Measurements from ENCODE around the gene CACHD1. TPM values are rescaled to one million over a fixed set of nuclear protein-coding genes. Genes with fewer than 3 reads are reported as not detected.

The CACHD1 gene
- total and polyA plus RNA-seq, 9 of the 15 experiments (the other 6 are each of a cell fraction or from before 2014, with no cell fraction given): 0.07 TPM; not detected in 8

DNA sequence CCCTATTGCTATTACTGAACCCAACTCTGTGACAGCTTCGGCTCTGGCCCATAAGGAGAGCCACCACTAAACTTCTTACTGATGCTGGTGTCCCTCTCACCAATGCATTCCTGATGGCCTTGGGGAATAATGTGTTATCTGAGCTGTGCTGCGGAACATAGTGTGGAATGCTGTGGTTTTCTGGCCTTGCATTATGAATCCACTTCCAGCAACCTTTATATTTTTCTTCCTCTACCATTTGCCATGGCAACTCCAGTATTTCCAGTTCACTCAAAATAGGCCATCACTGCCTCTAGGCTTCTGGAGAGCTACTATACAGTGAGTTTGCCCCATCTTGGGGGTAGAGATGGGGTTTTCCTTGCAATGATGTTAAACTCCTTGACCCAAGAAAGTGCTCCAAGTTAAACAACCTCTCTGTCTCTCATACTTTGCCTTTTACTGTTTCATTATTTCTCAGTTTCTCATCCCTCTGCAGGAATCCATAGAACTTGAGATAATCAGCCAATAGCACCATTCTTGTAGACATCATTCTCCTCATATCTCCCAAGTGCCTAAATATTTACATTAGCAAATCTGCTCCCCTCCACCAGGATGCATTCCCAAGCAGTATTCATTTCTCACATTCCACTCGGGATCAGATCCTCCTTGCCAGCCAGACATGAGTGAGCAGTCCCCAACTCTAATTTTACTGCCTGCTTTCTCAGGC lies 263.8 kb downstream of the CACHD1 start:
- Histone ChIP-seq H4K20me1 (replicated peaks; ENCODE audit: control insufficient read depth, insufficient read depth, low read length) (no peaks in the 10 kb centered on the region), H3K4me1 (replicated peaks in 1 of 2; ENCODE audit: control insufficient read depth in 2 of 2, insufficient read depth in 2 of 2, low read length in 2 of 2) (no peaks in the 10 kb centered on the region), H2AFZ (ENCODE audit: low read depth, low read length) (no peak overlapping the region), H3K4me2 (ENCODE audit: insufficient read depth, low read length) (no peak overlapping the region), H3K9ac (ENCODE audit: insufficient read depth in 1 of 2, low read depth in 2 of 2, low read length in 2 of 2) (no peak overlapping the region), H3K4me3 (no peak overlapping the region), H3K9me3 (replicated peaks; ENCODE audit: control insufficient read depth, insufficient read depth, low read depth, low read length) (no peaks in the 10 kb centered on the region), H3K36me3 (ENCODE audit: control insufficient read depth, insufficient read depth, low read length) (no peaks in the 10 kb centered on the region), H3K27ac (ENCODE audit: extremely low read depth, low read depth, low read length) (no peak overlapping the region), H3K79me2 (ENCODE audit: control insufficient read depth, insufficient read depth, low read length) (no peaks in the 10 kb centered on the region), H3K9me1 (ENCODE audit: control insufficient read depth, insufficient read depth, low read length) (no peaks in the 10 kb centered on the region), H3K27me3 (ENCODE audit: control insufficient read depth in 2 of 2, insufficient read depth in 2 of 2, low read length in 2 of 2) (peaks cover 0 to 2% of the 10 kb centered on the region in 2 experiments; a peak in 1 of 5 replicates)
- FAIRE-seq (no peak), DNase-seq (ENCODE audit: extremely low read depth in 1 of 4, low spot score in 3 of 4) (no peak), ATAC-seq (no peak)
- intact Hi-C loops (cut with micrococcal nuclease): no loop called here
- ChIA-PET POLR2A (no interaction called here), CTCF (ENCODE audit: low intra/inter-chr PET ratio) (no interaction called here)
- 2% methylated on average over 3 of the region's 3 CpGs for WGBS (ENCODE audit: insufficient coverage, low coverage, missing lambda C conversion rate)
- no TSS peak for BruUV-seq (replicated peaks)
- in situ Hi-C loops (cut with MboI): no loop called here
- TF ChIP-seq RBM22 (IDR thresholded peaks at IDR 0.05; ENCODE audit: low read depth, low read length, poor library complexity, severe bottlenecking) (no peak), POLR3G (IDR thresholded peaks at IDR 0.05; ENCODE audit: extremely low read depth, insufficient read length, insufficient replicate concordance) (no peak), KDM1A (IDR thresholded peaks at IDR 0.05) (no peak), ZNF57 (CRISPR knock-in tag; IDR thresholded peaks at IDR 0.05) (no peak), TCFL5 (CRISPR knock-in tag; conservative IDR thresholded peaks at IDR 0.05) (no peak), STAT5B (CRISPR knock-in tag; IDR thresholded peaks at IDR 0.05) (no peak), TCF7L2 (IDR thresholded peaks at IDR 0.05; ENCODE audit: low read depth, low read length) (no peak)
- TF ChIP-seq, protein P1, sequence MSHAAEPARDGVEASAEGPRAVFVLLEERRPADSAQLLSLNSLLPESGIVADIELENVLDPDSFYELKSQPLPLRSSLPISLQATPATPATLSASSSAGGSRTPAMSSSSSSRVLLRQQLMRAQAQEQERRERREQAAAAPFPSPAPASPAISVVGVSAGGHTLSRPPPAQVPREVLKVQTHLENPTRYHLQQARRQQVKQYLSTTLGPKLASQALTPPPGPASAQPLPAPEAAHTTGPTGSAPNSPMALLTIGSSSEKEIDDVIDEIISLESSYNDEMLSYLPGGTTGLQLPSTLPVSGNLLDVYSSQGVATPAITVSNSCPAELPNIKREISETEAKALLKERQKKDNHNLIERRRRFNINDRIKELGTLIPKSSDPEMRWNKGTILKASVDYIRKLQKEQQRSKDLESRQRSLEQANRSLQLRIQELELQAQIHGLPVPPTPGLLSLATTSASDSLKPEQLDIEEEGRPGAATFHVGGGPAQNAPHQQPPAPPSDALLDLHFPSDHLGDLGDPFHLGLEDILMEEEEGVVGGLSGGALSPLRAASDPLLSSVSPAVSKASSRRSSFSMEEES (CRISPR knock-in tag; IDR thresholded peaks at IDR 0.05): no peak
- TF ChIP-seq, protein P2, sequence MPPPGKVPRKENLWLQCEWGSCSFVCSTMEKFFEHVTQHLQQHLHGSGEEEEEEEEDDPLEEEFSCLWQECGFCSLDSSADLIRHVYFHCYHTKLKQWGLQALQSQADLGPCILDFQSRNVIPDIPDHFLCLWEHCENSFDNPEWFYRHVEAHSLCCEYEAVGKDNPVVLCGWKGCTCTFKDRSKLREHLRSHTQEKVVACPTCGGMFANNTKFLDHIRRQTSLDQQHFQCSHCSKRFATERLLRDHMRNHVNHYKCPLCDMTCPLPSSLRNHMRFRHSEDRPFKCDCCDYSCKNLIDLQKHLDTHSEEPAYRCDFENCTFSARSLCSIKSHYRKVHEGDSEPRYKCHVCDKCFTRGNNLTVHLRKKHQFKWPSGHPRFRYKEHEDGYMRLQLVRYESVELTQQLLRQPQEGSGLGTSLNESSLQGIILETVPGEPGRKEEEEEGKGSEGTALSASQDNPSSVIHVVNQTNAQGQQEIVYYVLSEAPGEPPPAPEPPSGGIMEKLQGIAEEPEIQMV (tag; conservative IDR thresholded peaks at IDR 0.05; ENCODE audit: low read depth): no peak
- TF ChIP-seq, protein P3, sequence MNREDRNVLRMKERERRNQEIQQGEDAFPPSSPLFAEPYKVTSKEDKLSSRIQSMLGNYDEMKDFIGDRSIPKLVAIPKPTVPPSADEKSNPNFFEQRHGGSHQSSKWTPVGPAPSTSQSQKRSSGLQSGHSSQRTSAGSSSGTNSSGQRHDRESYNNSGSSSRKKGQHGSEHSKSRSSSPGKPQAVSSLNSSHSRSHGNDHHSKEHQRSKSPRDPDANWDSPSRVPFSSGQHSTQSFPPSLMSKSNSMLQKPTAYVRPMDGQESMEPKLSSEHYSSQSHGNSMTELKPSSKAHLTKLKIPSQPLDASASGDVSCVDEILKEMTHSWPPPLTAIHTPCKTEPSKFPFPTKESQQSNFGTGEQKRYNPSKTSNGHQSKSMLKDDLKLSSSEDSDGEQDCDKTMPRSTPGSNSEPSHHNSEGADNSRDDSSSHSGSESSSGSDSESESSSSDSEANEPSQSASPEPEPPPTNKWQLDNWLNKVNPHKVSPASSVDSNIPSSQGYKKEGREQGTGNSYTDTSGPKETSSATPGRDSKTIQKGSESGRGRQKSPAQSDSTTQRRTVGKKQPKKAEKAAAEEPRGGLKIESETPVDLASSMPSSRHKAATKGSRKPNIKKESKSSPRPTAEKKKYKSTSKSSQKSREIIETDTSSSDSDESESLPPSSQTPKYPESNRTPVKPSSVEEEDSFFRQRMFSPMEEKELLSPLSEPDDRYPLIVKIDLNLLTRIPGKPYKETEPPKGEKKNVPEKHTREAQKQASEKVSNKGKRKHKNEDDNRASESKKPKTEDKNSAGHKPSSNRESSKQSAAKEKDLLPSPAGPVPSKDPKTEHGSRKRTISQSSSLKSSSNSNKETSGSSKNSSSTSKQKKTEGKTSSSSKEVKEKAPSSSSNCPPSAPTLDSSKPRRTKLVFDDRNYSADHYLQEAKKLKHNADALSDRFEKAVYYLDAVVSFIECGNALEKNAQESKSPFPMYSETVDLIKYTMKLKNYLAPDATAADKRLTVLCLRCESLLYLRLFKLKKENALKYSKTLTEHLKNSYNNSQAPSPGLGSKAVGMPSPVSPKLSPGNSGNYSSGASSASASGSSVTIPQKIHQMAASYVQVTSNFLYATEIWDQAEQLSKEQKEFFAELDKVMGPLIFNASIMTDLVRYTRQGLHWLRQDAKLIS (CRISPR knock-in tag; IDR thresholded peaks at IDR 0.05): no peak
- TF ChIP-seq, protein P4, sequence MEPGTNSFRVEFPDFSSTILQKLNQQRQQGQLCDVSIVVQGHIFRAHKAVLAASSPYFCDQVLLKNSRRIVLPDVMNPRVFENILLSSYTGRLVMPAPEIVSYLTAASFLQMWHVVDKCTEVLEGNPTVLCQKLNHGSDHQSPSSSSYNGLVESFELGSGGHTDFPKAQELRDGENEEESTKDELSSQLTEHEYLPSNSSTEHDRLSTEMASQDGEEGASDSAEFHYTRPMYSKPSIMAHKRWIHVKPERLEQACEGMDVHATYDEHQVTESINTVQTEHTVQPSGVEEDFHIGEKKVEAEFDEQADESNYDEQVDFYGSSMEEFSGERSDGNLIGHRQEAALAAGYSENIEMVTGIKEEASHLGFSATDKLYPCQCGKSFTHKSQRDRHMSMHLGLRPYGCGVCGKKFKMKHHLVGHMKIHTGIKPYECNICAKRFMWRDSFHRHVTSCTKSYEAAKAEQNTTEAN (CRISPR knock-in tag; IDR thresholded peaks at IDR 0.05): no peak
- TF ChIP-seq, protein P5, sequence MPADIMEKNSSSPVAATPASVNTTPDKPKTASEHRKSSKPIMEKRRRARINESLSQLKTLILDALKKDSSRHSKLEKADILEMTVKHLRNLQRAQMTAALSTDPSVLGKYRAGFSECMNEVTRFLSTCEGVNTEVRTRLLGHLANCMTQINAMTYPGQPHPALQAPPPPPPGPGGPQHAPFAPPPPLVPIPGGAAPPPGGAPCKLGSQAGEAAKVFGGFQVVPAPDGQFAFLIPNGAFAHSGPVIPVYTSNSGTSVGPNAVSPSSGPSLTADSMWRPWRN (IDR thresholded peaks at IDR 0.05; ENCODE audit: low read depth): no peak

All from K562 (cell line).